HG02981 (cell line): ENCODE measurements around the gene H2BW1.
"Not testable (repeated sequence)": the region's sequence is repeated elsewhere in the genome, so short reads cannot be mapped to it uniquely, and the experiment has no call there.

Experiments used
- ATAC-seq: cut with Tn5 transposase; IDR thresholded peaks from one replicate; pipeline ENCODE4 v1.9.1; 2021; ENCODE audit warnings: mild to moderate bottlenecking, moderate library complexity; ENCODE audit not compliant: unreplicated experiment

H2BW1 gene

GRCh38 chrX:104013606-104014005 is at the start of gene H2BW1:
H2BW1 (minus strand) TSS chrX:104013708; CDS start chrX:104013576, 132 bp downstream.
- ATAC-seq, result no peak

GRCh38 chrX:104062636-104063035 is 49.1 kb upstream of the H2BW1 start:
- ATAC-seq, result not testable (repeated sequence)

- ATAC-seq, result not testable (repeated sequence)
Observed at GRCh38 chrX:104054956-104055355, 41.4 kb upstream of the H2BW1 start.

DNA sequence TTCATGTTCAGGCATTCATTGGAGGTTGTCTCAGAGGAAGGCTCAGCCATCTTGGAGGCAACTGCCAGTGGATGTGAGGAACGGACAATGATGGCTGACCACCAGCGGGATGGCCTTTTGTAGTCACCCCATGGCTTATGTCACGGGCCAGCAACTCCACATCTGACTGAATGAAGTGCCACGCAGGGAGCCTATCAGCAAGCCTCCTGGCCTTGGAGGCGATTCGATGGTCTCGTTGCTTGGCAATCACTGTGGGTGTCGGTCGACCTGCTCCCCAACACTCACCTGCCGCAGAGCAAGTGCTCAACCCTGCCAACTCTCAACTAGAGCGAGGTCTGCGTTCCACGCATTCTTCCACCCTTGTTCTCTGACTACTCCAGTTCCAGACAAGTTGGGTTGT is 33.7 kb upstream of the H2BW1 start:
- no peak for ATAC-seq

DNA sequence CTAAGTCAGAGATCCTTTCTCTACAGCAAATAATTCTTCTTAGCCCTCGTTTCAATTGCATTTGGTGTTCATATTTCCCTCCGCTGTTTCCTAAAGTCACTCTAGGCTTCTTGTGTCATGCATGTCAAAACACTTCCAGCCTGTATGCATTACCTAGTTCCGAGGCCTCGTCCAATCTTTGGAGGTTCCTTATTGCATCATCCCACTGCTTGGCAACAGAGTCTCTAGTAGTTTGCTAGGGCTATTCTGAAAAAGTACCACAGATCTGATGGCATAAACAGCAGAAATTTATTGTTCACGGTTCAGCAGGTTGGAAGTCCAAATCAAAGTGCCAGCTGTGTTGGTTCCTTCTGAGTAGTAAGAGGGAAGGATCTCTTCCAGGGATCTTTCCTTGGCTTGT is 32.1 kb upstream of the H2BW1 start:
- ATAC-seq, result no peak

DNA sequence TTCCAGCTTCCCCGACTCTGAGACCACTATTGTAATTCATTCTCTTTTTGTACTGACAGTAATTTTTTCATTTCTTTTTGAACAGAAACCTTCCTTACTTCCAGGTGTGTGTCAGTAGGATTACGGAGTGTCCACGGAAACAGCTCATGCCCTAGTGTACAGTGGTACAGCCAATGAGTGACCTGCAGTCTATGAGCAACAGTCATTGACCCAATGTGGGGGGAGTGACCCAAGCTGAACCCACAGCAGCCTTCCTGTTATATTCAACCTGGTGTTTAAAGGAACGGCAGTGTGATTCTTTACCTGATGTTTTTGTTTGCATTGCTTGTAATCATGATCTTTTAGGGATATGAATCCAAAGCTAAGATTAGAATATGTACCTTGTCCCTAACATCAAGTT is 27.5 kb upstream of the H2BW1 start:
- ATAC-seq, result no peak

GRCh38 chrX:104039689-104040505 is 26.4 kb upstream of the H2BW1 start, which contains the start of gene H2BW2:
H2BW2 (plus strand) TSS chrX:104039956; CDS start chrX:104039995, 39 bp downstream.
- no peak for ATAC-seq

GRCh38 chrX:104018126-104018525 is 4.6 kb upstream of the H2BW1 start:
- ATAC-seq, result no peak

GRCh38 chrX:104015576-104015975 is 2.1 kb upstream of the H2BW1 start:
- ATAC-seq, result not testable (repeated sequence)

DNA sequence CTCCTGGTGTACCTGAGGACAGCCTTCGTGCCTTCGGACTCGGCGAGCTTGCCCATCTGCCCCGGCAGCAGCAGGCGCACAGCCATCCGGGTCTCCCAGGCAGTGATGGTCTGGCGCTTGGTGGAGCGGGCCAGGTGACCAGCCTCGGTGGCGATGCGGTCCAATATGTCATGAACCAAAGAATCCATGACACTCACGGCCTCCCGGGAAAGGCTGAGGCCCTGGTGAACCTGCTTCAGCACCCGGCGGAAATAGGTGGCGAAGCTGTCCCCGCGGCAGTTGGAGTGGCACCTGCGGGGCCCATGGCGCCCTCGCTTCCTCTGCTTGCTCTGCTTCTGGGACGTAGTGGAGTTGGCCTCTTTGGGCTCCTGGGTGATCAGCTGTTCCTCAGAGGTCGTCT is 350 bp downstream of the H2BW1 start:
- no peak for ATAC-seq

DNA sequence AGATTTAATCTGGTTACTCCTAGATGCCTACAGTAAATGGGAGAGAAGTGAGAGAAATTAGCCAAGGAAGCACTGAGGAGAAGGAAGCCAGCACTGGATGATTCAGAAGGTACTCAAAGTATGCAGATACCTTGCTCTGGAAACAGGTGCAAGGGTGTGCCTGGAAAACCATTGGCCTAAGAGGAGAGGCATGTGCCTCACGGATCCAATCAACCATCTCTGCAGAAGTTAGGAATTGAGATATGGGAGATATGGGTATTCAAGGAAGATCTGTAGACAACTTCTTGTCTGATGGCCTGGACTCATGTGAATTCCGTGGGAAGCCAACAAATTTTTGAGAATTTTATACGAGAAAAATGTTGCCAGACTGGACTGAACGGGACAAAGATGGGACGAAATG is 4.7 kb downstream of the H2BW1 start:
- no peak for ATAC-seq

- ATAC-seq, result peak; percentile 93
Observed at GRCh38 chrX:103999234-103999633, 14.3 kb downstream of the H2BW1 start.

- ATAC-seq, result not testable (repeated sequence)
Observed at GRCh38 chrX:103983508-103983907, 30.0 kb downstream of the H2BW1 start.

DNA sequence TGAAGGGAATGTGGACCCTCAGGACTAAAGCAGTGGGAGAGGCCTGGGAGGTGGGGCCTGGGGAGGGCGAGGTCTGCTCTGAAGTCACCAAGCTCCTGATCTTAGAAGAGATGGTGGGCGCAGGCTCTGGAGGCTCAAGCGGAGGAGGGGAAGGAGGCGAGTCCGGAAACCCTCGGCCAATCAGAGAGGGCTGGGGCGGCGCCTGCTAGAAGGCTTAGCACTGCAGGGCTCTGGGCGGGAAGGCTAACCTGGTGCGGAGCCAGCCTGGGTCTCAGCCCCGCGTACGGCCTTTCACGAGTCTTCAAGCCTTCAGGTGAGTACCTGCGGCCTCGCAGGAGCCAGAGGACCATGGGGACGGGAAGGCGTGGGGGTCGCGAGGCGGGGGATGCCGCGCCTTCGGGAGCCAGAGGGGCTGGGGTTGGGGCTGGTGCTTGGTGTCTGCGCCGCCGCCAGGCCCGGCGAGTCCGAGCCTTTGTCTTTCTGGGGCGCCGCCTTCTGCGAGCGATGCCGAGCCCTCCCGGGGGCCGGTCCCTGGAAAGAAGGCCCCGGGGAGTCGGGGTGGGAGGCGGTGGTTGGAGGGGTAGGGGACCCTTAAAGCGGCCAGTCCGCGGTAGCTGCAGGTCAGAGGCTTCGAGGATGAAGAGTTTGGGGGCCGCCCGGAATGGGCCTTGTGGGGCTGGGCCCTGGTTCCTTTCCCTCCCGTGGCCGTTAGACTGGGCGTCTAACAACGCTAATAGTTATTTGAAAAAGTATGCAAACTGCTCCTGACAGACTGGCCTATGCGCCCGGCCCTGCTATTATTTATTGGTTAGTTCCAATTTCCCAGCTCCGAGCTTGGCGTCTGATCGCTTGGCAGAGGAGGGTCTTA is 50.9 kb downstream of the H2BW1 start, which contains the start of gene TMSB15B:
TMSB15B (plus strand) TSS at position 217 of the 868 bp plus-strand sequence.
- peak; percentile 99 for ATAC-seq
